ENCODE results near the gene CDC42BPG. TPM values are rescaled to one million over a fixed set of nuclear protein-coding genes. Genes with fewer than 3 reads are reported as not detected.

The CDC42BPG gene
- total and polyA plus RNA-seq, 8 donors: 6.8 to 25.9 (median 9.0) TPM

GRCh38 chr11:64887757-64888405, 43.4 kb upstream of the CDC42BPG start:
- peak; percentile 97 to 100 for TF ChIP-seq CTCF (IDR thresholded peaks at IDR 0.05)
- Histone ChIP-seq H3K36me3 (no peaks in the 10 kb centered on the region), H3K4me1 (peaks cover 0 to 50% of the 10 kb centered on the region in 2 donors), H3K9me3 (no peaks in the 10 kb centered on the region), H3K27ac (peak overlapping the region in 1 of 2 donors; percentile 69), H3K27me3 (no peaks in the 10 kb centered on the region), H3K4me3 (peak overlapping the region in 1 of 2 donors; percentile 18)
- peak; percentile 95 for ATAC-seq
- peak in 3 of 4 donors; percentile 66 to 99 (median 84) for DNase-seq
- intact Hi-C loops (cut with DNase I): no loop called here

- Histone ChIP-seq H3K27ac (peak overlapping the region in 1 of 2 donors; percentile 69), H3K9me3 (no peaks in the 10 kb centered on the region), H3K4me3 (peak overlapping the region in 1 of 2 donors; percentile 18), H3K27me3 (no peaks in the 10 kb centered on the region), H3K36me3 (no peaks in the 10 kb centered on the region), H3K4me1 (peaks cover 0 to 50% of the 10 kb centered on the region in 2 donors)
- no peak for TF ChIP-seq CTCF (IDR thresholded peaks at IDR 0.05)
- ATAC-seq (no peak), DNase-seq (no peak)
- intact Hi-C loops (cut with DNase I): no loop called here
Measured at GRCh38 chr11:64887234-64887756, 42.8 kb upstream of the CDC42BPG start.

GRCh38 chr11:64885367-64886286, 41.2 kb upstream of the CDC42BPG start:
- intact Hi-C loops (cut with DNase I): no loop called here
- H3K36me3 ChIP-seq: no peaks in the 10 kb centered on the region
- H3K9me3 ChIP-seq: no peaks in the 10 kb centered on the region
- no peak for TF ChIP-seq CTCF (IDR thresholded peaks at IDR 0.05)
- peak; percentile 48 for ATAC-seq
- DNase-seq: peak in 1 of 4 donors; percentile 46
- peaks cover 0 to 58% of the 10 kb centered on the region in 2 donors for H3K4me1 ChIP-seq
- no peaks in the 10 kb centered on the region for H3K27me3 ChIP-seq
- peak overlapping the region in 1 of 2 donors; percentile 79 for H3K27ac ChIP-seq
- H3K4me3 ChIP-seq: no peak overlapping the region

GRCh38 chr11:64884019-64884418, 39.6 kb upstream of the CDC42BPG start:
- TF ChIP-seq CTCF (IDR thresholded peaks at IDR 0.05): no peak
- Histone ChIP-seq H3K4me1 (peaks cover 7 to 74% of the 10 kb centered on the region in 2 donors), H3K9me3 (no peaks in the 10 kb centered on the region), H3K4me3 (no peak overlapping the region), H3K36me3 (no peaks in the 10 kb centered on the region), H3K27me3 (no peaks in the 10 kb centered on the region), H3K27ac (no peak overlapping the region)
- ATAC-seq (no peak), DNase-seq (no peak)
- intact Hi-C loops (cut with DNase I): no loop called here

GRCh38 chr11:64883575-64883974, 39.1 kb upstream of the CDC42BPG start:
- Histone ChIP-seq H3K27ac (no peak overlapping the region), H3K27me3 (no peaks in the 10 kb centered on the region), H3K9me3 (no peaks in the 10 kb centered on the region), H3K4me3 (no peak overlapping the region), H3K36me3 (no peaks in the 10 kb centered on the region), H3K4me1 (peaks cover 7 to 73% of the 10 kb centered on the region in 2 donors)
- intact Hi-C loops (cut with DNase I): no loop called here
- DNase-seq: no peak
- ATAC-seq: no peak
- TF ChIP-seq CTCF (IDR thresholded peaks at IDR 0.05): no peak
